Fibroblast of pulmonary artery (primary cell): ENCODE data around the gene GHRHR.
A peak's percentile ranks its signal among the peaks of the same experiment; 100 is the strongest.

Experiments used
- DNase-seq: peaks from one replicate; pipeline ENCODE4 v3.0.0-alpha.2; 2010; ENCODE audit warnings: low read depth
- H3K4me3 ChIP-seq: replicated peaks from 2 replicates; pipeline ENCODE4 v1.5.1; 2011; ENCODE audit warnings: low read depth, mild to moderate bottlenecking, control low read depth, low read length, moderate library complexity
- TF ChIP-seq, protein P1 (sequence below): IDR thresholded peaks from 2 replicates; pipeline ENCODE4 v1.5.1; 2011; ENCODE audit warnings: mild to moderate bottlenecking, control low read depth, low read length, inconsistent platforms; ENCODE audit errors: missing control alignments

GHRHR gene

DNA sequence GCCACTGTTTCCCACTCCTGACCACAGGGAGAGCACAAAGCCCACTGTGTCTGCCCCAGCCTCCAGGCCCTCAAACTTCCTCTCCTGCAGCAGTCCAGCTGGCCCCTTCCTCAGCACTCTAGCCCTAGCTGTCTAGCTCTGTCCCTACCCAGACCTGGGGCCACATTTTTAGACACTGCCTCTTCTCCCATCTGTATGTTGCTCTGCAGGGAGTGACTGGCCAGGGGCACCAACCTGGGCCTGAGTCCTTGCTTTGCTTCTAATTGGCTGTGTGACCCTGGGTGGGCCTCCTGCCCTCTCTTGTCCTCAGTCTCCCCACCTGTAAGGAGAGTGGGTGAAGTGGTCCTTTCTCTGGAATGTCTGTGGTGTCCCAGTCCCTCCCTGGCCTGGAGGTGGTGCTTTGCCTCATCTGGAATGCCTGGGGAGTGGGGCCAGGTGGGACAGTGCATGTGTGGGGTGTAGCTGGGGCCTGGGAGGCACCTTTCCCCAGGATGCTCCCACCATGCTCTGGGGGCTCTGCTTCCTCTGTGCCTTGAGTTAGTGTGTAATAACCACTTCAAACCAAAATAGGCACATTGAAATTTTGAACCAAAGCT lies 27.0 kb upstream of the GHRHR start:
- no peak overlapping the region for H3K4me3 ChIP-seq
- DNase-seq = no peak
- TF ChIP-seq, protein P1, sequence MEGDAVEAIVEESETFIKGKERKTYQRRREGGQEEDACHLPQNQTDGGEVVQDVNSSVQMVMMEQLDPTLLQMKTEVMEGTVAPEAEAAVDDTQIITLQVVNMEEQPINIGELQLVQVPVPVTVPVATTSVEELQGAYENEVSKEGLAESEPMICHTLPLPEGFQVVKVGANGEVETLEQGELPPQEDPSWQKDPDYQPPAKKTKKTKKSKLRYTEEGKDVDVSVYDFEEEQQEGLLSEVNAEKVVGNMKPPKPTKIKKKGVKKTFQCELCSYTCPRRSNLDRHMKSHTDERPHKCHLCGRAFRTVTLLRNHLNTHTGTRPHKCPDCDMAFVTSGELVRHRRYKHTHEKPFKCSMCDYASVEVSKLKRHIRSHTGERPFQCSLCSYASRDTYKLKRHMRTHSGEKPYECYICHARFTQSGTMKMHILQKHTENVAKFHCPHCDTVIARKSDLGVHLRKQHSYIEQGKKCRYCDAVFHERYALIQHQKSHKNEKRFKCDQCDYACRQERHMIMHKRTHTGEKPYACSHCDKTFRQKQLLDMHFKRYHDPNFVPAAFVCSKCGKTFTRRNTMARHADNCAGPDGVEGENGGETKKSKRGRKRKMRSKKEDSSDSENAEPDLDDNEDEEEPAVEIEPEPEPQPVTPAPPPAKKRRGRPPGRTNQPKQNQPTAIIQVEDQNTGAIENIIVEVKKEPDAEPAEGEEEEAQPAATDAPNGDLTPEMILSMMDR = no peak

- no peak for DNase-seq
- H3K4me3 ChIP-seq = no peak overlapping the region
- TF ChIP-seq, protein P1 = no peak
Observed at GRCh38 chr7:30937416-30937815, 26.3 kb upstream of the GHRHR start.

DNA sequence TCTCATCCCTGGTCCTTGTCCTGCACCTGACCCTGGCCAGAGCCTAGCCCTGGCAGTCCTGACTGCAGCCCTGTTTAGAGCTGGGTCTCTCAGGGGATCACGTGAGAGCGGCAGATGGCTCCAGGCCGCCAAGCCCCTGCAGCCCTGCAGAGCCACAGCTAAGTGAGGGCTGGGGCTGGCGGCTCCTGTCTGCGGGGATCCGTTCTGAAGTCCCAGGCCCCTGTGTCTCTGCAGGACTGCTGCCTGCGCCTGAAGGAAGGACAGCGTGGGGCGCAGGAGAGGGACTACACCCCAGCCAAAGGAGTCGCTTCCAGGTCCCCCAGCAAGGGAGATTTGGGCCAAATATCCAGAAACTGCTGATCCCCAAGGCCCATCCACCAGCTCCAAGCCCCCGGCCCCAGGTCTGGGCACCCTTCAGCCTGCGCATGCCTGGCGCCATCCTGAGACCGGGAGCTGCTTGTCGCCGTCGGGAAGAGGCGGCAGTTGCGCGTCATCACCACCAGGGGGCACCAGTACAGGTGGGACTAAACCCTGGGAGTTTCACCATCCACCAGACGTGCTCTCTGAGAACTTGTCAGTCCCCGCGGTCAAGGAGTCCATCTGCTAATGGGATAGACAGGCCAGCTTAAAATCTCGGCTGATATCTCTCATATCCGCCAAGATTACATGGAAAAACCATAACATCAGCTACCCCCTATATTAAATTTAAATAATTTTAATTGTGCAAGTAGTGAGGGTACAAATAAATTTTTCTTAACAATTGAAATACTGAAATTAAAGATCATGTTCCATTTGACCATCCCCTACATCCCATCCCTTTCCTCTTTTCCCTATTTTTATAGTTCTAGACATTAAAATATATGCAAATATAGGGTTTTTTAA lies 25.1 kb upstream of the GHRHR start:
- TF ChIP-seq, protein P1 = peak; percentile 96
- DNase-seq = peak; percentile 77
- H3K4me3 ChIP-seq = peak overlapping the region; percentile 23

- H3K4me3 ChIP-seq = no peak overlapping the region
- DNase-seq = no peak
- TF ChIP-seq, protein P1 = no peak
Observed at GRCh38 chr7:30941582-30942323, 22.0 kb upstream of the GHRHR start.

DNA sequence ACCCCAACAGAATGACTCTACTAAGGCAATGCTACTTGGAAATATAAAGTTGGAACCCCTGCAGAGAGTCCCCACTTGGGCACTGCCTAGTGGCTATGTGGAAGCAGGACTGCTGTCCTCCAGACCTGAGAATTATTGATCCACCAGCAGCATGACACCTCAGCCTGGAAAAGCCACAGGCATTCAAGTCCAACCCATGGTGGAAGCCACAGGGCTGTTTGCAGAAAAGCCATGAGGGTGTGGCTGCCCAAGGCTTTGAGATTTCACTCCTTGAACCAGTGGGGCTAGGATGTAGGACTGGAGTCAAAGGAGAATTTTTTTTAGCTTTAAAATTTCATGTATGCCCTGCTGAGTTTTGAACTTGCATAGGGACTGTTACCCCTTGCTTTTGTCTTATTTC lies 13.6 kb upstream of the GHRHR start:
- no peak for DNase-seq
- no peak overlapping the region for H3K4me3 ChIP-seq
- TF ChIP-seq, protein P1 = no peak

DNA sequence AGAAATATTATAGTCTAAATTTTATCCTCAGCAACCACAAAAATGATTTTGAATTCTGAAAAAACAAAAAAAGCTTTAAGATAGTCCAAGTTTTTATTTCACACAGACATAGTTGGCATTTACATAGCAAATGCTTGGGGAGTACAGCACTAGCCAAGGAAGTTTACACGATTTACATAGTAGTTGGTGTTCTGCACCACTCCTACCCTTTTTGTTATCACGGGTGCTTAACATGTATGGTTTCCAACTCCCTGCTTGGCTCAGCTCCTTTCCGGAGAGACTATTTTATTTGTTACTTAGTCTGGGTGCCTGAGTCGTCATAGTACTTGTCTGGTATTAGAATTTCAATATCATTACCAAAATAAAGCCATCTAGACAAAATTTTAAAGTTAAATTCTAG lies 8.8 kb upstream of the GHRHR start:
- H3K4me3 ChIP-seq = no peak overlapping the region
- no peak for DNase-seq
- TF ChIP-seq, protein P1 = no peak
